Gastroesophageal sphincter (tissue), 4 donors: Measurements from ENCODE around the gene QDPR. TPM values are rescaled to one million over a fixed set of nuclear protein-coding genes. Genes with fewer than 3 reads are reported as not detected.

Source experiments
- ATAC-seq: fragments of 150-250 bp; one replicate; pipeline ENCODE4 v1.9.1; 2016; ENCODE audit warnings: mild to moderate bottlenecking, moderate library complexity
- H3K27ac ChIP-seq, 4 donors: fragments of 200-600 bp; sonication (generic) in 3 of 4; 1 replicate in 3 of 4; 2 replicates in 1 of 4; pipeline ENCODE4 v1.5.1; 2016 to 2019
- H3K27me3 ChIP-seq: fragments of 200-600 bp; sonication (generic); one replicate; pipeline ENCODE4 v1.5.1; 2019
- H3K36me3 ChIP-seq, 2 donors: fragments of 200-600 bp; sonication (generic); one replicate each; pipeline ENCODE4 v1.5.1; 2019; ENCODE audit warnings: control low read depth in 1 of 2
- H3K4me1 ChIP-seq, 3 donors: fragments of 200-600 bp; sonication (generic); 1 replicate in 2 of 3; 2 replicates in 1 of 3; pipeline ENCODE4 v1.5.1; 2016 to 2019; ENCODE audit warnings: control low read depth in 2 of 3
- H3K4me3 ChIP-seq, 2 donors: fragments of 200-600 bp; sonication (generic); one replicate each; pipeline ENCODE4 v1.5.1; 2019; ENCODE audit warnings: mild to moderate bottlenecking in 1 of 2, moderate library complexity in 1 of 2
- H3K9me3 ChIP-seq, 3 donors: fragments of 200-600 bp; sonication (generic); one replicate each; pipeline ENCODE4 v1.5.1; 2017 to 2019; ENCODE audit warnings: control low read depth in 2 of 3
- EP300 ChIP-seq: sonication (generic); formaldehyde crosslinking; IDR thresholded peaks from one replicate; pipeline ENCODE4 v1.6.1; 2017; ENCODE audit warnings: antibody characterized with exemption, mild to moderate bottlenecking
- POLR2A ChIP-seq, 2 donors: fragments of 450-650 bp; IDR thresholded peaks; one replicate each; pipeline ENCODE4 v1.6.1; 2017; ENCODE audit warnings: antibody characterized with exemption in 2 of 2, mild to moderate bottlenecking in 2 of 2, moderate library complexity in 1 of 2
- POLR2AphosphoS5 ChIP-seq: sonication (generic); formaldehyde crosslinking; IDR thresholded peaks from one replicate; pipeline ENCODE4 v1.6.1; 2017; ENCODE audit warnings: antibody characterized with exemption
- WGBS, 2 donors: methylation state at CpG; one replicate each; pipeline ENCODE4 v1.1.5; 2018; ENCODE audit warnings: low coverage in 1 of 2; 5-methylcytosine and 5-hydroxymethylcytosine counted together
- total RNA-seq, 4 donors: library from RNA; depleted of rRNA; stranded (reverse); fragments of >200 nt; gene quantifications; one replicate each; pipeline ENCODE4 v1.1.0, GENCODE V29; 2016
- TF ChIP-seq, protein P1 (sequence below), 4 experiments: fragments of 200-600 bp in 2 of 4; fragments of 450-650 bp in 2 of 4; sonication (generic) in 1 of 4; IDR thresholded peaks; one replicate each; pipeline ENCODE4 v1.5.1; 2017 to 2019; ENCODE audit warnings: antibody characterized with exemption in 4 of 4, mild to moderate bottlenecking in 2 of 4, moderate library complexity in 2 of 4

The QDPR gene
- total RNA-seq, 4 donors from 2014 or later: 2.3 to 13.6 (median 6.0) TPM

DNA sequence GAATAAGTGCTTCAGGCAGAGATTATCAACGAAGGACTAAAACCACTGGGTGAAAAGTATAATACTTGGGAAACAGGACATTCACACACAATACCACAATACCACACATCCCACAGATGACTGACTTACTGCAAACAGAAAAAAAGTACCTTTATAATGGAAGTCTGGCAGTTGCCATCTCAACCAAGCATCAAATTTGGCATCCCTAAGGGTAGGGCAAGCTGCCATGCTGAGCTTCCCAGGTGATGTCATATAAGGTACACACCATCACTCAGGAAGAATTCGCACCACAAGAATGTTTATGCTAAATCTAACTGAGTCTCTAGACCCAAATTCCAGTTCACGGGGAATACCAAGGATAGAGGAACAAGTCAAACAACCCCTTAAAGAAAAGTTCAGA, 9.1 kb downstream of the QDPR start:
- H3K9me3 ChIP-seq: no peaks in the 10 kb centered on the region
- H3K36me3 ChIP-seq: peaks cover 0 to 84% of the 10 kb centered on the region in 2 donors
- 59 to 65% methylated on average over 2 to 3 of the region's 3 CpGs for WGBS, 2 donors
- H3K4me3 ChIP-seq: no peak overlapping the region
- H3K27me3 ChIP-seq: no peaks in the 10 kb centered on the region
- H3K4me1 ChIP-seq: no peaks in the 10 kb centered on the region
- no peak for ATAC-seq
- H3K27ac ChIP-seq: no peak overlapping the region
- TF ChIP-seq EP300: no peak
- TF ChIP-seq POLR2A (IDR thresholded peaks at IDR 0.05): no peak
- no peak for TF ChIP-seq POLR2AphosphoS5
- TF ChIP-seq, protein P1, sequence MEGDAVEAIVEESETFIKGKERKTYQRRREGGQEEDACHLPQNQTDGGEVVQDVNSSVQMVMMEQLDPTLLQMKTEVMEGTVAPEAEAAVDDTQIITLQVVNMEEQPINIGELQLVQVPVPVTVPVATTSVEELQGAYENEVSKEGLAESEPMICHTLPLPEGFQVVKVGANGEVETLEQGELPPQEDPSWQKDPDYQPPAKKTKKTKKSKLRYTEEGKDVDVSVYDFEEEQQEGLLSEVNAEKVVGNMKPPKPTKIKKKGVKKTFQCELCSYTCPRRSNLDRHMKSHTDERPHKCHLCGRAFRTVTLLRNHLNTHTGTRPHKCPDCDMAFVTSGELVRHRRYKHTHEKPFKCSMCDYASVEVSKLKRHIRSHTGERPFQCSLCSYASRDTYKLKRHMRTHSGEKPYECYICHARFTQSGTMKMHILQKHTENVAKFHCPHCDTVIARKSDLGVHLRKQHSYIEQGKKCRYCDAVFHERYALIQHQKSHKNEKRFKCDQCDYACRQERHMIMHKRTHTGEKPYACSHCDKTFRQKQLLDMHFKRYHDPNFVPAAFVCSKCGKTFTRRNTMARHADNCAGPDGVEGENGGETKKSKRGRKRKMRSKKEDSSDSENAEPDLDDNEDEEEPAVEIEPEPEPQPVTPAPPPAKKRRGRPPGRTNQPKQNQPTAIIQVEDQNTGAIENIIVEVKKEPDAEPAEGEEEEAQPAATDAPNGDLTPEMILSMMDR (IDR thresholded peaks at IDR 0.05): no peak

DNA sequence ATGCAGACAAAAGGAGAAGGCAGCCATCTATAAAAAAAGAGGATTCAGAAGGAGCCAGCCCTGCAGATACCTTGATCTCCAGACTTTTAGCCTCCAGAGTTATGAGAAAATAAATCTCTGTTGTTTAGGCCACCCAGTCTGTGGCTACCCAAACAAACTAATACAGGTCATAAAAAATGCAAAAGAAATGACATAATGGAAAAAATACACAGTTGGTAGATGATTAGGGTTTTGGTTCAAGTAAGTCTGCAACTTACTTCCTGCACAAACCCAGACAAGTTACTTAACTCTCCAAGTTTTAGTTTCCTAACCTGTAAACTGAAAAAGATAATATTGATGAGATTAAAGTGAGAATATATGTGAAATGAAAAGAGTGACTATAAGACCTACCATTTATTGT, 11.3 kb downstream of the QDPR start:
- Histone ChIP-seq H3K27me3 (no peaks in the 10 kb centered on the region), H3K9me3 (no peaks in the 10 kb centered on the region), H3K36me3 (peaks cover 0 to 86% of the 10 kb centered on the region in 2 donors), H3K4me3 (no peak overlapping the region), H3K4me1 (no peaks in the 10 kb centered on the region), H3K27ac (no peak overlapping the region)
- ATAC-seq: no peak
- TF ChIP-seq POLR2AphosphoS5 (no peak), POLR2A (IDR thresholded peaks at IDR 0.05) (no peak), EP300 (no peak)
- TF ChIP-seq, protein P1 (IDR thresholded peaks at IDR 0.05): no peak

DNA sequence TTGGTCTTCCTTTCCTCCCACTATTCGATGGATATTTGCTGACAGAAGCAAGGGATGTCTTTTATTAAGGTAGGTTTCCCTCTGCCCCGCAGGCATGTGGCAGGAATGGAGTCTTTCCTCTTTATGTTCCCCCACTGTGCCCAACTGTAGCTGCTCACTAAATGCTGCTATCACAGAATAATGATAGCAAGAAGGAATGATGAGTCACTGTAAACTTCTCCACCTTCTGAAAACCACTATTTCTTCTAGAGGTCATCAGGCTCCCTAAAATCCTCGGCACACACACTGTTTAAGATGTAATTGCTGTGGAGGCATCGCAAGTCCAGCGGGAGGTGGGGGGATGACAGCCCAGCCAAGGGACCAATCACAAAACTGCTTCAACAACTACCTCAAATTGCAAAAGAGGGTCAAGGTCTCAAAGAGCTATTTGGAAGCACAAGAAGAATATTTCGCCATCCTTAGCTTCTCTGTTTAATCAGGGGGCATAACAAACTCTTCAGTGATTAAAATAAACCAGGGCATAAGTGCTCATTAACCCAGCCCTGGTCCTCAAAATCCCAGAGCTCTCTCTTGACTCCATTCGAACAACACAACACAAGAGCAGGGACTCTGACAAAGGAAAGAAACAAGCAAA, 13.9 kb downstream of the QDPR start:
- ATAC-seq: no peak
- H3K4me3 ChIP-seq: no peak overlapping the region
- peaks cover 0 to 96% of the 10 kb centered on the region in 2 donors for H3K36me3 ChIP-seq
- TF ChIP-seq, protein P1 (IDR thresholded peaks at IDR 0.05): no peak
- no peak for TF ChIP-seq POLR2A (IDR thresholded peaks at IDR 0.05)
- no peak for TF ChIP-seq EP300
- no peak for TF ChIP-seq POLR2AphosphoS5
- no peaks in the 10 kb centered on the region for H3K27me3 ChIP-seq
- 87 to 95% methylated on average over 4 to 5 of the region's 7 CpGs for WGBS, 2 donors
- H3K4me1 ChIP-seq: peaks cover 0 to 15% (median 0%) of the 10 kb centered on the region in 3 donors
- H3K9me3 ChIP-seq: no peaks in the 10 kb centered on the region
- H3K27ac ChIP-seq: no peak overlapping the region

DNA sequence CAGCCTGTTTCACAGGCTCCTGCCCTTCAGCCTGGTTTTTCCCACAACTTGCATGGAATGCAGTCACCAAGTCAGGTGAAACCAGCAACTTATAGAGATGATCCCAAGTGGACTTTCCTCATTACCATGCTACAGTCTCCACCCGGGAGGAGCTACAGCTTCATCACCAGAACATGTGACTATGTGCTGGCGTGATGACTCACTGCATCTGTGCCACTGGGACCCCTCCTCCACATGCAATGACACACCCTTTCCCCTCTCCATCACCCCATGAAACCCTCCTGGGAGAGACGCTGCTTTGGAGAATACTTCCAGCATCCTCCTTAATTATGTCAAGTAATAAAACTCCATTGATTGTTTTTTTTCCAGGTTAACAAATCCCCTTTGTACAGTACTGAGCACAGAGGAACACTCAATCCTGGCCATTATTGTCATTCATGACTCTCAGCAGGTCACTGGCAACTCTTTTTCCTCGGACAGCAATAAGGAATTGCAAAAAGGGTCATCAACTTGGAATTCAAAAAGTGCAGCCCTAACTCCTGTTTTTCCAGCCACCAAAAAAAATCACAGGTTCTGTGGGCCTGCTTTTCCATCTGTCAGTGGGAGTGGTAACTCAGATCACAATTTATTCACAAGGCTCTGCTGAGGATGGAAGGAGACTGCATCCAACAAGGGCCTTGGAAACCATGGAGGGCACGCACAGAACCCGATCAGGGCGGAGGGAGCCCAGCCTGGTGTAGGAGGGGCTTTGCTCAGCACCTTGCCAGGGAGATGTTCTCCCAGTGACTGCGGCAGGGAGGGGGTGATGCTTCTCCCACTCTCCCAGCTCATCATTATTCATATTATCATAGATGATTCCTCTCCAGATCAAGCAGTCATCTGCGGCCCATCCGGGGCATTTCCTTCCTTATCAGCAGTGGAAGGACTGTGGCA, 17.4 kb downstream of the QDPR start:
- TF ChIP-seq EP300 (no peak), POLR2A (IDR thresholded peaks at IDR 0.05) (no peak)
- no peaks in the 10 kb centered on the region for H3K27me3 ChIP-seq
- peaks cover 0 to 87% of the 10 kb centered on the region in 2 donors for H3K36me3 ChIP-seq
- WGBS, 2 donors: 52 to 79% methylated on average over 4 to 7 of the region's 10 CpGs
- no peak for ATAC-seq
- no peaks in the 10 kb centered on the region for H3K9me3 ChIP-seq
- peaks cover 0 to 26% (median 0%) of the 10 kb centered on the region in 3 donors for H3K4me1 ChIP-seq
- H3K4me3 ChIP-seq: no peak overlapping the region
- no peak overlapping the region for H3K27ac ChIP-seq

DNA sequence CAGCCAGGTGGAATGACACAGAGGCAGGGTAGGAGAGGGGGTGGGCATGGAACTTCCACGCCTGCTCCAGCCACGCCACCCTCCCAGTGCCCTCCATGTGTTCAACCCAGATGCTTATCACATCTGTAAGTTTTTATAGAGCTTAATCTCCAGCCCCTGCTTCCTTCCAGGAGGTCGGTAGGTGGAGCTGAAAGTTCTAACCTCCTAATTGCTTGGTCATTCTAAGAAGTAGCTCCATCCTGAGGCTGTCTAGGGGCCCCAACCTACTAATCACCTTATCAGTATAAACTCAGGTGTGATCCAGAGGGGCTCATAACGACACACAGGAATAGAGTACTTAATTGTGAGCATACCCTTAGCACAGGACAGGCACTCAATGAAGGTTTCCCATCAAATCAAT, 18.3 kb downstream of the QDPR start:
- Histone ChIP-seq H3K4me3 (no peak overlapping the region), H3K9me3 (no peaks in the 10 kb centered on the region), H3K36me3 (peaks cover 0 to 87% of the 10 kb centered on the region in 2 donors), H3K27me3 (no peaks in the 10 kb centered on the region), H3K27ac (no peak overlapping the region), H3K4me1 (peaks cover 0 to 26% (median 0%) of the 10 kb centered on the region in 3 donors)
- 100% methylated on average over 2 of the region's 4 CpGs; no CpG with 5 or more reads in 1 of the 2 donors for WGBS, 2 donors
- no peak for ATAC-seq
- no peak for TF ChIP-seq POLR2AphosphoS5
- TF ChIP-seq EP300: no peak
- TF ChIP-seq, protein P1 (IDR thresholded peaks at IDR 0.05): no peak
- no peak for TF ChIP-seq POLR2A (IDR thresholded peaks at IDR 0.05)
